Stimulated activated CD4-positive, alpha-beta T cell treated with anti-CD3 and anti-CD28 coated beads, Interleukin-4, amount 100 ng/mL, for 48 hours (primary cell): ENCODE results near the gene NRIP3.

Experiments
- DNase-seq, 2 donors: peaks; one replicate each; pipeline ENCODE4 v3.0.0-alpha.2; 2020; ENCODE audit warnings: low read depth in 2 of 2

NRIP3 gene

GRCh38 chr11:8932564-8933180 lies 71.1 kb downstream of the NRIP3 start, which contains the start of gene C11orf16:
Gene C11orf16 (minus strand): TSS chr11:8932947. CDS start chr11:8932308, 639 bp downstream.
- no peak for DNase-seq
